ENCODE data around the gene WDFY2. TPM values are rescaled to one million over a fixed set of nuclear protein-coding genes. Genes with fewer than 3 reads are reported as not detected.

WDFY2 gene
- polyA plus RNA-seq, 3 donors, result 6.5 to 40.1 (median 9.1) TPM

GRCh38 chr13:51799261-51799660, 215.0 kb downstream of the WDFY2 start:
- Histone ChIP-seq H4K20me1 (ENCODE audit: insufficient read depth, low read length) (no peaks in the 10 kb centered on the region), H2AFZ (ENCODE audit: insufficient read depth, low read depth, low read length, poor library complexity, severe bottlenecking) (no peak overlapping the region), H3K36me3 (replicated peaks in 1 of 2; ENCODE audit: control insufficient read depth in 1 of 2, insufficient read depth in 2 of 2, low read length in 2 of 2) (no peaks in the 10 kb centered on the region), H3K9ac (ENCODE audit: insufficient read depth, low read length, poor library complexity, severe bottlenecking) (no peak overlapping the region), H3K4me2 (replicated peaks; ENCODE audit: extremely low read depth, low read length, poor library complexity, severe bottlenecking) (no peak overlapping the region), H3K9me3 (replicated peaks in 1 of 2; ENCODE audit: control insufficient read depth in 1 of 2, insufficient read depth in 1 of 2, low read length in 2 of 2) (no peaks in the 10 kb centered on the region), H3K4me1 (ENCODE audit: control insufficient read depth in 1 of 2, insufficient read depth in 2 of 2, low read length in 2 of 2) (peaks cover 27 to 30% of the 10 kb centered on the region in 2 donors), H3K27me3 (ENCODE audit: control insufficient read depth in 2 of 2, insufficient read depth in 2 of 2, low read length in 2 of 2) (peaks cover 0 to 7% of the 10 kb centered on the region in 2 donors), H3K4me3 (replicated peaks in 1 of 3; ENCODE audit: low read depth in 2 of 3, low read length in 3 of 3) (no peak overlapping the region), H3K79me2 (ENCODE audit: insufficient read depth, low read length) (no peaks in the 10 kb centered on the region), H3K27ac (ENCODE audit: low read depth in 1 of 2, low read length in 2 of 2) (no peak overlapping the region)
- intact Hi-C loops (cut with micrococcal nuclease), result loop anchor here in 1 of 2 donors (10.0 kb wide), 1 partner anchor 46 kb away; the partner anchor contains the start of gene TMEM272
- H3K27ac Mint-ChIP-seq, result peak overlapping the region in 1 of 7 donors; percentile 46
- peaks cover 24 to 33% of the 10 kb centered on the region in 2 donors for H3K36me3 Mint-ChIP-seq
- H3K27me3 Mint-ChIP-seq (ENCODE audit: low read depth in 3 of 3), result peaks cover 4 to 29% (median 24%) of the 10 kb centered on the region in 3 donors
- peaks cover 0 to 2% (median 0%) of the 10 kb centered on the region in 7 donors for H3K9me3 Mint-ChIP-seq
- WGBS (ENCODE audit: insufficient coverage), result 91% methylated on average over 12 of the region's 12 CpGs
- no peak for TF ChIP-seq CTCF (IDR thresholded peaks at IDR 0.05)
- peaks cover 32% of the 10 kb centered on the region for H3K4me1 Mint-ChIP-seq
- no peak for DNase-seq
- H3K4me3 Mint-ChIP-seq, result no peak overlapping the region

GRCh38 chr13:51800486-51800885, 216.2 kb downstream of the WDFY2 start:
- peaks cover 32 to 38% of the 10 kb centered on the region in 2 donors for H3K4me1 ChIP-seq (ENCODE audit: control insufficient read depth in 1 of 2, insufficient read depth in 2 of 2, low read length in 2 of 2)
- Mint-ChIP-seq H3K27me3 (ENCODE audit: low read depth in 3 of 3) (peaks cover 2 to 31% (median 23%) of the 10 kb centered on the region in 3 donors), H3K9me3 (peaks cover 0 to 2% (median 0%) of the 10 kb centered on the region in 7 donors), H3K27ac (peak overlapping the region in 1 of 7 donors; percentile 29), H3K4me3 (peak overlapping the region in 1 of 2 donors; percentile 54), H3K36me3 (peaks cover 20 to 27% of the 10 kb centered on the region in 2 donors), H3K4me1 (peaks cover 36% of the 10 kb centered on the region)
- no peak overlapping the region for H2AFZ ChIP-seq (ENCODE audit: insufficient read depth, low read depth, low read length, poor library complexity, severe bottlenecking)
- H4K20me1 ChIP-seq (ENCODE audit: insufficient read depth, low read length), result no peaks in the 10 kb centered on the region
- peaks cover 0 to 7% of the 10 kb centered on the region in 2 donors for H3K27me3 ChIP-seq (ENCODE audit: control insufficient read depth in 2 of 2, insufficient read depth in 2 of 2, low read length in 2 of 2)
- WGBS (ENCODE audit: insufficient coverage), result 54% methylated on average over 5 of the region's 5 CpGs
- H3K36me3 ChIP-seq (replicated peaks in 1 of 2; ENCODE audit: control insufficient read depth in 1 of 2, insufficient read depth in 2 of 2, low read length in 2 of 2), result no peaks in the 10 kb centered on the region
- H3K9me3 ChIP-seq (replicated peaks in 1 of 2; ENCODE audit: control insufficient read depth in 1 of 2, insufficient read depth in 1 of 2, low read length in 2 of 2), result no peaks in the 10 kb centered on the region
- no peak for DNase-seq
- no peaks in the 10 kb centered on the region for H3K79me2 ChIP-seq (ENCODE audit: insufficient read depth, low read length)
- no peak overlapping the region for H3K4me2 ChIP-seq (replicated peaks; ENCODE audit: extremely low read depth, low read length, poor library complexity, severe bottlenecking)
- intact Hi-C loops (cut with micrococcal nuclease), result loop anchor here (5.0 to 10.0 kb wide), 4 partner anchors 166 to 1866 kb away; partner anchors contain the start of genes INTS6 (in 2 of the 2) and SPRYD7 (in 1 of the 2)
- H3K4me3 ChIP-seq (replicated peaks in 1 of 3; ENCODE audit: low read depth in 2 of 3, low read length in 3 of 3), result no peak overlapping the region
- no peak overlapping the region for H3K9ac ChIP-seq (ENCODE audit: insufficient read depth, low read length, poor library complexity, severe bottlenecking)
- no peak for TF ChIP-seq CTCF (IDR thresholded peaks at IDR 0.05)
- no peak overlapping the region for H3K27ac ChIP-seq (ENCODE audit: low read depth in 1 of 2, low read length in 2 of 2)
